Lung (tissue), 12 donors: Measurements from ENCODE around the gene WDSUB1. TPM values are rescaled to one million over a fixed set of nuclear protein-coding genes. Genes with fewer than 3 reads are reported as not detected.

Source experiments
- ATAC-seq: fragments of 200-7000 bp; cut with Tn5 transposase; one replicate; pipeline ENCODE4 v1.9.1; 2020; ENCODE audit warnings: moderate number of reproducible peaks; ENCODE audit not compliant: insufficient read depth, low FRiP score
- DNase-seq, 3 donors: peaks; one replicate each; pipeline ENCODE4 v3.0.0-alpha.2; 2013 to 2017
- H3K27ac ChIP-seq, 2 donors: one replicate each; pipeline ENCODE4 v1.5.1; 2013; ENCODE audit warnings: mild to moderate bottlenecking in 2 of 2, moderate library complexity in 2 of 2, control low read depth in 1 of 2, inconsistent platforms in 1 of 2, low read depth in 1 of 2, low read length in 1 of 2
- H3K27me3 ChIP-seq, 3 donors: one replicate each; pipeline ENCODE4 v1.5.1; 2013; ENCODE audit warnings: low read length in 2 of 3; ENCODE audit not compliant: control insufficient read depth in 3 of 3, insufficient read depth in 3 of 3
- H3K36me3 ChIP-seq, 4 donors: one replicate each; pipeline ENCODE4 v1.5.1; 2013; ENCODE audit warnings: low read length in 4 of 4, mild to moderate bottlenecking in 1 of 4, moderate library complexity in 1 of 4; ENCODE audit not compliant: control insufficient read depth in 4 of 4, insufficient read depth in 4 of 4
- H3K4me1 ChIP-seq, 5 donors: one replicate each; pipeline ENCODE4 v1.5.1; 2013; ENCODE audit warnings: low read length in 5 of 5, mild to moderate bottlenecking in 2 of 5, moderate library complexity in 1 of 5; ENCODE audit not compliant: control insufficient read depth in 5 of 5, insufficient read depth in 5 of 5
- H3K4me3 ChIP-seq: one replicate; pipeline ENCODE4 v1.5.1; 2013; ENCODE audit warnings: mild to moderate bottlenecking, control low read depth, moderate library complexity
- H3K9ac ChIP-seq, 2 donors: one replicate each; pipeline ENCODE4 v1.5.1; 2013; ENCODE audit warnings: low read length in 2 of 2, control low read depth in 1 of 2; ENCODE audit not compliant: insufficient read depth in 1 of 2
- H3K9me3 ChIP-seq, 4 donors: one replicate each; pipeline ENCODE4 v1.5.1; 2013; ENCODE audit warnings: low read length in 3 of 4, mild to moderate bottlenecking in 1 of 4, moderate library complexity in 1 of 4; ENCODE audit not compliant: control insufficient read depth in 4 of 4, insufficient read depth in 3 of 4
- CTCF ChIP-seq: IDR thresholded peaks from 2 replicates; pipeline ENCODE4 v1.5.1; 2012; ENCODE audit warnings: mild to moderate bottlenecking; ENCODE audit errors: control extremely low read depth, extremely low read depth
- WGBS, 2 donors: extraction: QIAGEN DNeasy Blood & Tissue Kit; methylation state at CpG; one replicate each; pipeline ENCODE4 v1.1.7; 2013; 5-methylcytosine and 5-hydroxymethylcytosine counted together
- polyA plus RNA-seq, 2 donors: library from polyadenylated mRNA; stranded (reverse); fragments of 200-250 nt; gene quantifications; one replicate each; pipeline ENCODE4 v1.2.1, GENCODE V29; 2013
- total RNA-seq, 2 donors: library from RNA; depleted of rRNA in 1 of 2; stranded (reverse); fragments of >200 nt in 1 of 2; gene quantifications; one replicate each; pipeline ENCODE4 v1.2.1, GENCODE V29; 2014 to 2021
- donor health status: control.
- donor health status: control.
- donor health status: Bipolar disorder and iron deficiency.
- donor health status: healthy.
- donor health status: DM: yes; HTN: yes; CAD: no.

Gene WDSUB1
- total and polyA plus RNA-seq, 4 donors, result 7.7 to 18.3 (median 9.8) TPM

- no peak for TF ChIP-seq CTCF
- ATAC-seq (no peak), DNase-seq (peak in 1 of 3 donors; percentile 10)
- Histone ChIP-seq H3K4me3 (no peak overlapping the region), H3K9me3 (no peaks in the 10 kb centered on the region), H3K4me1 (peaks cover 6 to 30% (median 14%) of the 10 kb centered on the region in 5 donors), H3K27ac (peak overlapping the region; percentile 12 to 42), H3K36me3 (peaks cover 9 to 34% (median 27%) of the 10 kb centered on the region in 4 donors), H3K27me3 (no peaks in the 10 kb centered on the region), H3K9ac (no peak overlapping the region)
- WGBS, 2 donors, result 39 to 60% methylated on average over 1 of the region's 1 CpG
Measured at GRCh38 chr2:159200498-159200897, 86.0 kb downstream of the WDSUB1 start.

GRCh38 chr2:159199761-159200465 is 86.6 kb downstream of the WDSUB1 start:
- no peaks in the 10 kb centered on the region for H3K27me3 ChIP-seq
- H3K27ac ChIP-seq, result peak overlapping the region in 1 of 2 donors; percentile 12
- TF ChIP-seq CTCF, result no peak
- H3K9me3 ChIP-seq, result no peaks in the 10 kb centered on the region
- no peak overlapping the region for H3K4me3 ChIP-seq
- DNase-seq (peak in 2 of 3 donors; percentile 6), ATAC-seq (no peak)
- peaks cover 6 to 30% (median 14%) of the 10 kb centered on the region in 5 donors for H3K4me1 ChIP-seq
- no peak overlapping the region for H3K9ac ChIP-seq
- 89 to 94% methylated on average over 4 of the region's 4 CpGs for WGBS, 2 donors
- H3K36me3 ChIP-seq, result peaks cover 7 to 36% (median 28%) of the 10 kb centered on the region in 4 donors

- no peak for ATAC-seq
- Histone ChIP-seq H3K36me3 (peaks cover 7 to 43% (median 35%) of the 10 kb centered on the region in 4 donors), H3K27ac (no peak overlapping the region), H3K27me3 (no peaks in the 10 kb centered on the region), H3K9me3 (no peaks in the 10 kb centered on the region), H3K4me3 (no peak overlapping the region), H3K9ac (no peak overlapping the region), H3K4me1 (peaks cover 6 to 30% (median 14%) of the 10 kb centered on the region in 5 donors)
- WGBS, 2 donors, result 89 to 93% methylated on average over 9 of the region's 9 CpGs
- TF ChIP-seq CTCF, result no peak
- no peak for DNase-seq
Measured at GRCh38 chr2:159199236-159199635, 87.3 kb downstream of the WDSUB1 start.
